CD4-positive, alpha-beta T cell treated with Interferon gamma for 1 hour (primary cell): Measurements from ENCODE around the gene PRORP.
"Not testable (repeated sequence)": the region's sequence is repeated elsewhere in the genome, so short reads cannot be mapped to it uniquely, and the experiment has no call there.

Experiments used
- DNase-seq: peaks from one replicate; pipeline ENCODE4 v3.0.0-alpha.2; 2020

PRORP gene

GRCh38 chr14:35121887-35122695 lies at the start of gene PRORP, which contains the start of gene PPP2R3C:
PRORP (plus strand) TSS chr14:35122552; CDS start chr14:35123246, 694 bp downstream.
PPP2R3C (minus strand) TSS chr14:35121990; CDS start chr14:35121959, 31 bp downstream.
- peak; percentile 96 for DNase-seq

GRCh38 chr14:35073486-35073885 lies 48.9 kb upstream of the PRORP start:
- no peak for DNase-seq

- no peak for DNase-seq
Measured at GRCh38 chr14:35078082-35078481, 44.3 kb upstream of the PRORP start.

- DNase-seq: no peak
Measured at GRCh38 chr14:35079742-35080141, 42.6 kb upstream of the PRORP start.

GRCh38 chr14:35083530-35084150 lies 38.7 kb upstream of the PRORP start:
- DNase-seq: no peak

DNA sequence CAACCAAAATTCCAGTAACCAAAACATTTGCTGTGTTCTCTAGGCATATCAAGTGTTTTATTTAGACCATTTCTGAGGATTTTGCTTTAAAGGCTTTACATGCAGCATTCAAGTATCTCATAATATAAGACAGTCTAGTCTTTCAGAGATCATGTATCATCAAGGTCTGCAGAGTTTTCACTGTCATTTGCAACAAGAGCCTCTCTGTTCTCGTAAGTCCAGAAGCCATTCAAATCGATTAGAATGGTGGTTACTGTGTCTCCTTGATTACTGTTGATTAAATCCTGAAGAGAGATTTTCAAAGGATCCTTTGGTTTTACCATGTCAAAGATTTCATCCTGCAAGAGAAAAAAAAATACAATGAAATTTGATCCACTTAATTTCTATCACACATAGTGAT lies 36.9 kb upstream of the PRORP start:
- no peak for DNase-seq

GRCh38 chr14:35088514-35088913 lies 33.8 kb upstream of the PRORP start:
- no peak for DNase-seq

DNA sequence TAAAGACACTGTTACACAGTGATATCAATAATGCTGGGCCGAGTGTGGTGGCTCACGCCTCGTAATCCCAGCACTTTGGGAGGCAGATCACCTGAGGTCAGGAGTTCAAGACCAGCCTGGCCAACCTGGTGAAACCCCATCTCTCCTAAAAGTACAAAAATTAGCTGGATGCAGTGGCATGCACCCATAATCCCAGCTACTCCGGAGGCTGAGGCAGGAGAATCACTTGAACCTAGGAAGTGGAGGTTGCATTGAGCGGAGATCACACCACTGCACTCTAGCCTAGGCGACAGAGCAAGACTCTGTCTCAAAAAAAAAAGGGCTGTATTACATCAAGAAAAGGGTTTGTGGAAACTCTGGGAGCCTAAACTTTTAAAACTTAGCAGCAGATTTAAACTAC lies 27.7 kb upstream of the PRORP start:
- not testable (repeated sequence) for DNase-seq

DNA sequence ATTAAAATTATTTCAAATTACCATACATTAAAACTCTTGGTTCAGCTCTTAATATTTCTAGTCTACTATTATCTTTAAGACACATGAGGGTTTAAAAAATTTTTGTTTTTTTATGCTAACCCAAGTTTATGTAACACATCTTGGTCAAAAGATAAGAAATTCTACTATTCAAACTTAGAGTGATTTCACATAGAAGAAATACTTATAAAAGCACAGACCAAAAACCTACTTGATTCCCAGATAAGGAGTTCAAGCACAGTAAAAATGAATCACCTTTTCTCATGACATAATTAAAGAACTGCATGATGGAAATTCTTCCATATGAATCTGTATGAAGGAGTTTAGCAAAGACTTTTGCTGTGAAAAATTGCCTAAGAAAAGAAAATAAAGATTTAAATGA lies 14.5 kb upstream of the PRORP start:
- no peak for DNase-seq

DNA sequence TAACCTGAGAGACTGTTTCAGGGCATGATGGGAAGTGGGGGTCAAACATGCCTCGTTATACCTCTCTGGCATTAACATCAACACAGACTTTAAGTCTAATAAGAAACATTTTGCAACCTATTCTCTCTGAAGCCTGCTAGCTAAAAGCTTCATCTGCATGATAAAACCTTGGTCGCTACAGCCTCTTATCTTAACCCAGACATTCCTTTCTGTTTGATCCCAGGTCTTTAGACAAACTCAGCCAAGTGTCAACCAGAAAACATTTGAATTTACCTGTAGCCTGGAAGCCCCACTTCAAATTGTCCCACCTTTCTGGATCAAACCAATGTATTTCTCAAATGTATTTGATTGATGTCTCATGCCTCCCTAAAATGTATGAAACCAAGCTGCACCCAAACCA lies 9.7 kb upstream of the PRORP start:
- DNase-seq: no peak

DNA sequence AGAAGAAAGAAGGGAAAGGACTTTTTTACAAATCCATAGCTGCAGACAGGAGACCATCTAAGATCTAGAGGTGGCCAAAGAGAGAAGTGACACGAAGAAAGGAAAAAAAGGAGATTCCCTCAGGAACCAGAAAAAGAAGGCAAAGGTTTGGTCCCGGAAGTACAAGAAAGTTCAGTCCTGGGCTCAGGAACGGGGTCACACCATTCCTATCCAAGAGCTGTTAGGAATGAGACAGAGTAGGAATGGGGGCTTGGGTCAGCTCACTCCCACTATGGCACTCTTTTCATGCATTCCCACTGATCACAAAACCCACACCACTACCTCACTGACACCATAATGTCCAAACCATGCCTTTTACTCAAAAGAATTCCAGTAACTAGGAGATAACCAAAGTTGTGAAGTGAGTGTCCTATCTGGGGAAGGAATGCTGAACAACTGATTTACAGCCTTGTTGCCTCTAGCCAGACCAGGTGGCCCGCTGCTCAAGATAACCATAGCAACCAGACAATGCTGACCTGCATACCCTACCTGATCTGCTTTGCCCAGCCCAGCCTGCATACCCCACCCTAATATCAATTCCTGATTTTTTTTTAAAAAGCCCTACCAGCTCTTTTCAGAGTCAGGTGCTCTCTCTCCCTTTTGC lies 8.9 kb upstream of the PRORP start:
- no peak for DNase-seq

- no peak for DNase-seq
Measured at GRCh38 chr14:35114036-35114435, 8.3 kb upstream of the PRORP start.

GRCh38 chr14:35116242-35116641 lies 6.1 kb upstream of the PRORP start:
- no peak for DNase-seq

DNA sequence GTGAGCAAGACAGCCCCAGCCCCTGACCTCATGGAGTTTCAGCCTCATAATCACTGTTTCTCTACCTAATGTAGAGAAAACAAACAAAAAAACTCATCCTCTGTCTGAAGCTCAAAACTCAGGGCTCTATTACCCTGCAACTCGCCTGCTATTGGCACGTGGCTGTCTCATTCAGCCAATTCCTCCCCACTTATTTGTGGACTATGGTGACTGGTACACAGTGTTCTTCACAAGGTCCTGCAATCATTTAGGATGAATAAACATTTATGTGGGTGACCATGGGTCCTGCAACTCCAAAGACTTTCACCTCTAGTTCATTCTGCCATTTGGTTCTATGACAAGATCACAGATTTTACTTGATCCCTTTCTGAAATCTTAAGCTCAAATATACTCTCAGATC lies 5.2 kb upstream of the PRORP start:
- DNase-seq: no peak

DNA sequence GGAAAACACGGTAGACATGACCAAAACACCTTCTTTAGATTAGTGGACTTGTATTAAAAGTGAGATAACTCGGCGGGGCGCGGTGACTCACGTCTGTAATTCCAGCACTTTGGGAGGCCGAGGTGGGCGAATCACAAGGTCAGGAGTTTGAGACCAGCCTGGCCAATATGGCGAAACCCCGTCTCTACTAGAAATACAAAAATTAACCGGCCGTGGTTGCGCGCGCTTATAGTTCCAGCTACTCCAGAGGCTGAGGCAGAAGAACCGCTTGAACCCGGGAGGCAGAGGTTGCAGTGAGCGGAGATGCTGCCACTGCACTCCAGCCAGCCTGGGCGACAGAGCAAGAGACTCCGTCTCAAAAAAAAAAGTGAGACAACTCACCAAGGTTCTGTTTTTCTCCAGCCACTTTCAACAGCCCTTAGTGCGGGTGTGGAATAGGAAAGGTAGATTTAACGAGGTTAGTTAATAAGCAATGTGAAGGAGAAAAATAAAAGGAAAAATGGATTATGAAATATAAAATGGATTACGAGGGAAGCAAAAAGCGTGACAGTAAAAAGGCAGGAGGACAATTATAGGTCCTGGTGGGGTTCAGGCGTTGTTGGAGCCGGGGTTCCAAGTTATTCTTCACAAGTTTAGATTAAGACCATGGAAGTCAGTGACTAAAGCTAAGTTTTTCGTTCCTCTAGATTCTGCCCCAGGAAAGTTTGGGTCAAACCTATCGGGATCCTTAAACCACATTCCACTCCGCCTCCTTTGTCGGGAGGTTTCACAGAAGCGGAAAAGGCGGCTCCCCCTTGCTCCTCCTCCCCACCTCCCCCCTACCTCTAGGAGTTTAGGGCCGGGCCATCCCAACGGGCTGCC lies 1.1 kb upstream of the PRORP start:
- no peak for DNase-seq

- DNase-seq: no peak
Measured at GRCh38 chr14:35122696-35123387, 490 bp downstream of the PRORP start.

- no peak for DNase-seq
Measured at GRCh38 chr14:35123388-35123703, 994 bp downstream of the PRORP start.

DNA sequence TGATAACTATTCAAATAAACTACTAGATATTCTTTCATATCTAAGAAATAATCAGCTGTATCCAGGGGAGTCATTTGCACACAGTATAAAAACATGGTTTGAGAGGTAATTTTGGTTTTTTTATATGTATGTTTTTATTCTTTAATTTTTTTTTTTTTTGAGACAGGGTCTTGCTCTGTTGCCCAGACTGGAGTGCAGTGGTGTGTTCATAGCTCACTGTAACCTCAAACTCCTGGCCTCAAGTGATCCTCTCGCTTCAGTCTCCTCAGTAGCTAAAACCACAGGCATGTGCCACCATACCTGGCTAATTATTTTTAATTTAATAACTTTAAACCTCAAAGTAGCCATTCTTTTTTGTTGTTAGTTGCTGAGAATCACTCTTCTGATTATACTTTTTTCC lies 1.8 kb downstream of the PRORP start:
- DNase-seq: no peak

GRCh38 chr14:35133542-35134328 lies 11.4 kb downstream of the PRORP start:
- DNase-seq: no peak

DNA sequence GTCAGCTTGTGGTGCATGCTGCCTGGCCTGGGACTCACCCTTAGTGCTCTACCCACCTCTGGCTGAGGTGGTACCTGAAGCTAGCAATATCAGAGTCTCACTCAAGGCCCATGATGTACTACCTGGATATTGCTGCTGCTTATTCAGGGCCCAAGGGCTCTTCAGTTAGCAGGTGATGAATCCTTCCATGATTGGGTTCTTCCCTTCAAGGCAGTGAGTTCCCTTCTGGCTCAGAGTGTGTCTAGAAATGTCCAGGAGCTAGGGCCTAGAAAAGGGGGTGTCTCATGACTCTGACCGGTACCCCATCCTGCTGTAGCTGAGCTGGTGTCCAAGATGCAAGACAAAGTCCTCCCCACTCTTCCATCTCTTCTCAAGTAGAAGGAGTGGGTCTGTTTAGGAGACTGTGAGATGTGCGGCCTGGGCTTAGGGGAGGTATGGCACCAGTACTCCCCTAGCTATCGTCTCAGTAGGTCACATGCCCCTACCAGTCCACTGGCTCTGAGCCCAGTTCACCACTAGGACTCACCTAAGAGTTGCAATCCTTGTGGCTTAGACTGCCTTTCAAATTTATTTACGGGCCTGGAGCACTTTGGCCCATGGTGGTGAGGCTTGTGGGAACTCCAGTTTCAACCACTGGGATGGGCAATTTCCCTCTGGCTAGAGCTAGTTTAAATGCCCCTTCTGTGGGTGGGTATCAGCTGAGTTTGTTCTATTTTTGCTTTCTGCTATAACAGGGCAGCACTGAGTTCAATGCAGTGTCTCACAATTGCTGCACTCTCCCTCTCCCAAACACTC lies 12.2 kb downstream of the PRORP start:
- no peak for DNase-seq

GRCh38 chr14:35138585-35138984 lies 16.2 kb downstream of the PRORP start:
- no peak for DNase-seq
